Activated CD4-positive, alpha-beta T cell treated with anti-CD3 and anti-CD28 coated beads, Interleukin-2, amount 10 ng/mL, durations not matched to agents 7 days and 5 days (primary cell): ENCODE measurements around the gene NEURL1B. TPM values are rescaled to one million over a fixed set of nuclear protein-coding genes. Genes with fewer than 3 reads are reported as not detected.
"Not testable (repeated sequence)": the region's sequence is repeated elsewhere in the genome, so short reads cannot be mapped to it uniquely, and the experiment has no call there.

Source experiments
- CTCF ChIA-PET: fragments of 350-600 bp; sonication (Branson Sonifier 250); formaldehyde crosslinking; loops from one replicate; lab custom pipeline; 2021; ENCODE audit warnings: antibody characterized with exemption; lab: Charles Lee
- POLR2A ChIA-PET: fragments of 350-600 bp; sonication (Branson Sonifier 250); formaldehyde crosslinking; loops from one replicate; lab custom pipeline; 2021; ENCODE audit warnings: antibody characterized with exemption; lab: Charles Lee
- DNase-seq: peaks from one replicate; pipeline ENCODE4 v3.0.0-alpha.2; 2020
- H3K27ac Mint-ChIP-seq: one replicate; pipeline ENCODE4 v1.8.0; 2021; ENCODE audit warnings: mild to moderate bottlenecking, moderate library complexity, mixed read lengths
- H3K27me3 Mint-ChIP-seq: one replicate; pipeline ENCODE4 v1.8.0; 2021; ENCODE audit warnings: mixed read lengths
- H3K36me3 Mint-ChIP-seq: one replicate; pipeline ENCODE4 v1.8.0; 2021; ENCODE audit warnings: low read depth, mixed read lengths
- H3K4me1 Mint-ChIP-seq: one replicate; pipeline ENCODE4 v1.8.0; 2021; ENCODE audit warnings: mixed read lengths
- H3K4me3 Mint-ChIP-seq: one replicate; pipeline ENCODE4 v1.8.0; 2021; ENCODE audit warnings: mild to moderate bottlenecking, moderate library complexity, mixed read lengths
- H3K9me3 Mint-ChIP-seq: one replicate; pipeline ENCODE4 v1.8.0; 2021; ENCODE audit warnings: mixed read lengths
- total RNA-seq, 2 experiments: library from RNA; stranded (reverse); gene quantifications; one replicate each; pipeline ENCODE4 v1.2.3, GENCODE V29; 2021

NEURL1B gene
- total RNA-seq, 2 experiments from 2014 or later, result 7.8 to 8.7 TPM

GRCh38 chr5:172641359-172642050, 442 bp downstream of the NEURL1B start:
- peak overlapping the region; percentile 63 for H3K4me3 Mint-ChIP-seq
- ChIA-PET POLR2A (no interaction called here), CTCF (interaction anchor here (1.0 kb wide), 1 partner anchor 28 kb away, joined by 4 read pairs; no protein-coding TSS in a partner anchor)
- no peak for DNase-seq
- H3K27me3 Mint-ChIP-seq, result peaks cover 54% of the 10 kb centered on the region
- no peak overlapping the region for H3K27ac Mint-ChIP-seq
- peaks cover 17% of the 10 kb centered on the region for H3K4me1 Mint-ChIP-seq
- no peaks in the 10 kb centered on the region for H3K9me3 Mint-ChIP-seq
- H3K36me3 Mint-ChIP-seq, result no peaks in the 10 kb centered on the region

GRCh38 chr5:172642051-172642409, 967 bp downstream of the NEURL1B start:
- Mint-ChIP-seq H3K27me3 (peaks cover 54% of the 10 kb centered on the region), H3K4me1 (peaks cover 17% of the 10 kb centered on the region), H3K27ac (no peak overlapping the region), H3K36me3 (no peaks in the 10 kb centered on the region), H3K4me3 (peak overlapping the region; percentile 63), H3K9me3 (no peaks in the 10 kb centered on the region)
- no peak for DNase-seq
- POLR2A ChIA-PET, result no interaction called here
- CTCF ChIA-PET, result interaction anchor here (1.0 kb wide), 1 partner anchor 28 kb away, joined by 4 read pairs; no protein-coding TSS in a partner anchor

- H3K4me3 Mint-ChIP-seq, result peak overlapping the region; percentile 63
- DNase-seq, result no peak
- ChIA-PET CTCF (no interaction called here), POLR2A (no interaction called here)
- no peaks in the 10 kb centered on the region for H3K9me3 Mint-ChIP-seq
- peaks cover 51% of the 10 kb centered on the region for H3K27me3 Mint-ChIP-seq
- no peak overlapping the region for H3K27ac Mint-ChIP-seq
- peaks cover 17% of the 10 kb centered on the region for H3K4me1 Mint-ChIP-seq
- no peaks in the 10 kb centered on the region for H3K36me3 Mint-ChIP-seq
Observed at GRCh38 chr5:172642486-172642885, 1.4 kb downstream of the NEURL1B start.

GRCh38 chr5:172642926-172643871, 2.1 kb downstream of the NEURL1B start:
- Mint-ChIP-seq H3K27ac (no peak overlapping the region), H3K27me3 (peaks cover 46% of the 10 kb centered on the region), H3K36me3 (no peaks in the 10 kb centered on the region), H3K9me3 (no peaks in the 10 kb centered on the region), H3K4me3 (no peak overlapping the region), H3K4me1 (peaks cover 13% of the 10 kb centered on the region)
- ChIA-PET CTCF (interaction anchor here (0.6 to 0.9 kb wide), 2 partner anchors 163 to 594 kb away, joined by 3 to 4 read pairs; no protein-coding TSS in a partner anchor), POLR2A (no interaction called here)
- DNase-seq, result no peak

- no peaks in the 10 kb centered on the region for H3K9me3 Mint-ChIP-seq
- peaks cover 39% of the 10 kb centered on the region for H3K27me3 Mint-ChIP-seq
- no peak for DNase-seq
- H3K4me3 Mint-ChIP-seq, result no peak overlapping the region
- CTCF ChIA-PET, result interaction anchor here (0.6 to 0.9 kb wide), 2 partner anchors 164 to 593 kb away, joined by 3 to 4 read pairs; no protein-coding TSS in a partner anchor
- H3K36me3 Mint-ChIP-seq, result no peaks in the 10 kb centered on the region
- H3K27ac Mint-ChIP-seq, result no peak overlapping the region
- POLR2A ChIA-PET, result no interaction called here
- H3K4me1 Mint-ChIP-seq, result peaks cover 9% of the 10 kb centered on the region
Observed at GRCh38 chr5:172644266-172644665, 3.2 kb downstream of the NEURL1B start.

GRCh38 chr5:172644711-172645110, 3.6 kb downstream of the NEURL1B start:
- ChIA-PET CTCF (no interaction called here), POLR2A (no interaction called here)
- DNase-seq, result no peak
- Mint-ChIP-seq H3K27ac (no peak overlapping the region), H3K27me3 (peaks cover 37% of the 10 kb centered on the region), H3K4me1 (peaks cover 9% of the 10 kb centered on the region), H3K9me3 (no peaks in the 10 kb centered on the region), H3K36me3 (no peaks in the 10 kb centered on the region), H3K4me3 (no peak overlapping the region)

GRCh38 chr5:172645271-172646055, 4.4 kb downstream of the NEURL1B start:
- Mint-ChIP-seq H3K27me3 (peaks cover 30% of the 10 kb centered on the region), H3K27ac (no peak overlapping the region), H3K9me3 (no peaks in the 10 kb centered on the region), H3K36me3 (no peaks in the 10 kb centered on the region), H3K4me1 (peaks cover 4% of the 10 kb centered on the region), H3K4me3 (no peak overlapping the region)
- no peak for DNase-seq
- POLR2A ChIA-PET, result no interaction called here
- CTCF ChIA-PET, result interaction anchor here (1.2 kb wide), 1 partner anchor 47 kb away, joined by 3 read pairs; no protein-coding TSS in a partner anchor

- no peak for DNase-seq
- Mint-ChIP-seq H3K36me3 (no peaks in the 10 kb centered on the region), H3K4me1 (peaks cover 3% of the 10 kb centered on the region), H3K27ac (no peak overlapping the region), H3K4me3 (no peak overlapping the region), H3K9me3 (no peaks in the 10 kb centered on the region), H3K27me3 (peaks cover 29% of the 10 kb centered on the region)
- ChIA-PET CTCF (interaction anchor here (0.6 to 1.2 kb wide), 2 partner anchors 25 to 48 kb away, joined by 3 to 4 read pairs; no protein-coding TSS in a partner anchor), POLR2A (no interaction called here)
Observed at GRCh38 chr5:172646716-172647285, 5.7 kb downstream of the NEURL1B start.

GRCh38 chr5:172647352-172648012, 6.4 kb downstream of the NEURL1B start:
- no peak overlapping the region for H3K4me3 Mint-ChIP-seq
- DNase-seq, result no peak
- no peak overlapping the region for H3K27ac Mint-ChIP-seq
- peaks cover 23% of the 10 kb centered on the region for H3K27me3 Mint-ChIP-seq
- no peaks in the 10 kb centered on the region for H3K4me1 Mint-ChIP-seq
- H3K9me3 Mint-ChIP-seq, result no peaks in the 10 kb centered on the region
- POLR2A ChIA-PET, result no interaction called here
- CTCF ChIA-PET, result interaction anchor here (0.6 kb wide), 1 partner anchor 26 kb away, joined by 4 read pairs; no protein-coding TSS in a partner anchor
- H3K36me3 Mint-ChIP-seq, result no peaks in the 10 kb centered on the region

- Mint-ChIP-seq H3K9me3 (no peaks in the 10 kb centered on the region), H3K36me3 (no peaks in the 10 kb centered on the region), H3K27me3 (peaks cover 23% of the 10 kb centered on the region), H3K4me3 (no peak overlapping the region), H3K27ac (no peak overlapping the region), H3K4me1 (no peaks in the 10 kb centered on the region)
- ChIA-PET CTCF (no interaction called here), POLR2A (no interaction called here)
- no peak for DNase-seq
Observed at GRCh38 chr5:172648013-172648381, 6.9 kb downstream of the NEURL1B start.

- ChIA-PET CTCF (no interaction called here), POLR2A (no interaction called here)
- Mint-ChIP-seq H3K4me3 (no peak overlapping the region), H3K36me3 (no peaks in the 10 kb centered on the region), H3K27me3 (peaks cover 15% of the 10 kb centered on the region), H3K27ac (no peak overlapping the region), H3K4me1 (no peaks in the 10 kb centered on the region), H3K9me3 (no peaks in the 10 kb centered on the region)
- DNase-seq, result no peak
Observed at GRCh38 chr5:172648755-172649154, 7.7 kb downstream of the NEURL1B start.

GRCh38 chr5:172656496-172656895, 15.4 kb downstream of the NEURL1B start:
- H3K27me3 Mint-ChIP-seq, H3K27ac Mint-ChIP-seq, CTCF ChIA-PET: not testable (repeated sequence)

More at GRCh38 chr5:172656496-172656895, 15.4 kb downstream of the NEURL1B start:
- H3K36me3 Mint-ChIP-seq, POLR2A ChIA-PET, H3K4me3 Mint-ChIP-seq, DNase-seq, H3K4me1 Mint-ChIP-seq, H3K9me3 Mint-ChIP-seq: not testable (repeated sequence)
